HUES64 (cell line): ENCODE measurements around the gene ITGB6.

Source experiments
- H3K27ac ChIP-seq: 2 replicates; pipeline ENCODE4 v1.7.0; 2013; ENCODE audit warnings: low read depth, low read length, inconsistent platforms
- H3K27me3 ChIP-seq: 2 replicates; pipeline ENCODE4 v1.6.1; 2013; ENCODE audit warnings: mild to moderate bottlenecking, low read length; ENCODE audit not compliant: insufficient read depth
- H3K36me3 ChIP-seq: 2 replicates; pipeline ENCODE4 v1.6.1; 2013; ENCODE audit warnings: mild to moderate bottlenecking, low read length; ENCODE audit not compliant: insufficient read depth
- H3K4me1 ChIP-seq: 2 replicates; pipeline ENCODE4 v1.6.1; 2013; ENCODE audit warnings: mild to moderate bottlenecking, low read length, moderate library complexity; ENCODE audit not compliant: insufficient read depth
- H3K4me3 ChIP-seq: 2 replicates; pipeline ENCODE4 v1.5.1; 2013; ENCODE audit warnings: mild to moderate bottlenecking, low read length, moderate library complexity
- H3K9ac ChIP-seq: 2 replicates; pipeline ENCODE4 v1.6.1; 2013; ENCODE audit warnings: mild to moderate bottlenecking, low read depth, low read length
- H3K9me3 ChIP-seq: 2 replicates; pipeline ENCODE4 v1.6.1; 2013; ENCODE audit warnings: low read depth, low read length; ENCODE audit not compliant: insufficient read depth
- WGBS: fragments of 150-250, 120-280 bp; methylation state at CpG from one replicate; pipeline ENCODE4 v1.1.7; 2013; ENCODE audit warnings: missing lambda C conversion rate; 5-methylcytosine and 5-hydroxymethylcytosine counted together

The ITGB6 gene

DNA sequence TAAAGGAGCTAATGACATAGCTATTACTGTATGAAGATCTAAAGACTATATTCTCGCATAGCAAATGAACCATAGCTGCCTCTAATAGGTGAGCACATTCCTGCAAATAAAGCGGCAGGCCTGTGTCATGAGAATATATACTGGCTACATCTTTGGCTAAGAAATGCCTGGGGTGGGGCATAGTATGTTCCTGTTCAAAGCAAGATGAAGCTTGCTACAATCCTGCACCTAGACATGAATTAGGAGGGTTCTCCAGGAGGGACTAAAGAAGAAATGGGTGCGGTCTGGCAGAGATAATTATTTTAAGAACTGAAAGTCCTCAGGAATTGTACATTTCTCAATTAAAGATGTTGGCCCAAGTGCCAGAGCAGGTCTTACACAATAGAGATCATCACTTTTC, 90.8 kb downstream of the ITGB6 start:
- Histone ChIP-seq H3K4me1 (no peaks in the 10 kb centered on the region), H3K9ac (no peak overlapping the region), H3K9me3 (no peaks in the 10 kb centered on the region), H3K27ac (no peak overlapping the region), H3K27me3 (no peaks in the 10 kb centered on the region), H3K36me3 (no peaks in the 10 kb centered on the region), H3K4me3 (no peak overlapping the region)
- 98% methylated on average over 3 of the region's 3 CpGs for WGBS

DNA sequence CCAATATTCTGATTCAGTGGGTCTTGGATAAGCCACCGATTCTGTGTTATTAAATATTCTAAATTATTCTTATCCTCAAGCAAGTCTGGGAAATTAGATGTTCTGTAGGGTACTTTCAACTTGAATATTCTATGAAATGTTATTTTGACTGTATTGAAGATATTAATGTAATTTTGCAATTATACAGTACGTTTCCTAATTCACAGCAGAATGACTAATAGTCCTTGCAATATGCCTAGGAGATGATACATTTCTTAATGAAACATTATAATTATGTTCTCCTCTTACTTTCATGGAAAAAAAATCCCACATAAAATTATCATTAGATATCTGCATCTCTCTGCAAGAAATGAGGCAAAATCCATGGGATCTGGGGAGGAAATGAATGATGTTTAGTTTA, 91.4 kb downstream of the ITGB6 start:
- H3K9ac ChIP-seq: no peak overlapping the region
- H3K27ac ChIP-seq: no peak overlapping the region
- no CpG with 5 or more reads among the region's 2 CpGs for WGBS
- H3K36me3 ChIP-seq: no peaks in the 10 kb centered on the region
- no peak overlapping the region for H3K4me3 ChIP-seq
- no peaks in the 10 kb centered on the region for H3K27me3 ChIP-seq
- H3K4me1 ChIP-seq: no peaks in the 10 kb centered on the region
- no peaks in the 10 kb centered on the region for H3K9me3 ChIP-seq

DNA sequence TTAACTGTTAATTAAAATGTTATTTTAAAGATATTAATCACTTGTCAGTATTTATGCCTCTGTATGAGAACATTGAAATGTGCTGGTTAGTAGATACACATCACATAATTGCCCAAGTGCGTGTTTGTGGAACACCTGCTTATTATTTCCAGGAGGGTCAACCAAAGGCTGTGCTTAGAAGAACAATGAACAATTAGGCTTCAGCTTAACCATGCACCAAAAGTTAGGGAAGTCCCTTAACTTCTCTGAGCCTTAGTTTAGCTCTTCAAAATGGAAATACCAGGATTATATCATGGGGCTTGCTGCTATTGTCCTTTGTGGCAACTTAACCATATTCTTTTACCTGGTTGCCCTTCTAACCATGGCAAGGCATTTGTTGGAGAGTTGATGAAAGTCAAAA, 94.7 kb downstream of the ITGB6 start:
- WGBS: 100% methylated on average over 1 of the region's 1 CpG
- Histone ChIP-seq H3K36me3 (no peaks in the 10 kb centered on the region), H3K4me1 (no peaks in the 10 kb centered on the region), H3K9ac (no peak overlapping the region), H3K27me3 (no peaks in the 10 kb centered on the region), H3K9me3 (no peaks in the 10 kb centered on the region), H3K4me3 (no peak overlapping the region), H3K27ac (no peak overlapping the region)

DNA sequence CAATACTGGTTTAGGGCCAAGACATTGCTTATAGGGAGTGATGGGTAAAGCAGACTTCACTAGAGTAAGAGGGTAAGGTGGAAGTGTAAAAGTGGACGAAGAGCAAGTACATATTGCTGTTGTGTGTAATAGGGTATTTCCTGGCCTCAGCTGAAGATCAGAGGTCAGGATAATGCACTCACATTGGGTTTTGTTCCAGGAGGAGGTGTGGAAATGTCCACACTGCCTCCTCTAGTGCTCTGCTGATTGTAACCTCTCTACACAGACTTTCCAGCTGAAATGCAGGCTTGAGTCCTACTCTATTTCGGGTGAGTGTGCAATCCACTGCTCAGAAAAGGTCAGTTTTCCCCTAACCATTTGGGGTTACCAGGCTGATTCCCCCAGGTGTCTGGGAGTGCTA, 96.0 kb downstream of the ITGB6 start:
- H3K9ac ChIP-seq: no peak overlapping the region
- H3K4me3 ChIP-seq: no peak overlapping the region
- H3K27me3 ChIP-seq: no peaks in the 10 kb centered on the region
- H3K9me3 ChIP-seq: no peaks in the 10 kb centered on the region
- WGBS: 92% methylated on average over 2 of the region's 2 CpGs
- no peaks in the 10 kb centered on the region for H3K4me1 ChIP-seq
- no peak overlapping the region for H3K27ac ChIP-seq
- no peaks in the 10 kb centered on the region for H3K36me3 ChIP-seq

GRCh38 chr2:160097326-160097725, 102.7 kb downstream of the ITGB6 start:
- Histone ChIP-seq H3K4me1 (no peaks in the 10 kb centered on the region), H3K9ac (no peak overlapping the region), H3K36me3 (no peaks in the 10 kb centered on the region), H3K27ac (no peak overlapping the region), H3K9me3 (peaks cover 10% of the 10 kb centered on the region; the same call in 1 of the 2 replicates), H3K27me3 (no peaks in the 10 kb centered on the region), H3K4me3 (no peak overlapping the region)
- whole genome bisulfite sequencing: 94% methylated on average over 1 of the region's 1 CpG

- Histone ChIP-seq H3K27ac (no peak overlapping the region), H3K9ac (no peak overlapping the region)
- 96% methylated on average over 4 of the region's 4 CpGs for WGBS
These were observed 103.7 kb downstream of the ITGB6 start for GRCh38 chr2:160096409-160096808.

DNA sequence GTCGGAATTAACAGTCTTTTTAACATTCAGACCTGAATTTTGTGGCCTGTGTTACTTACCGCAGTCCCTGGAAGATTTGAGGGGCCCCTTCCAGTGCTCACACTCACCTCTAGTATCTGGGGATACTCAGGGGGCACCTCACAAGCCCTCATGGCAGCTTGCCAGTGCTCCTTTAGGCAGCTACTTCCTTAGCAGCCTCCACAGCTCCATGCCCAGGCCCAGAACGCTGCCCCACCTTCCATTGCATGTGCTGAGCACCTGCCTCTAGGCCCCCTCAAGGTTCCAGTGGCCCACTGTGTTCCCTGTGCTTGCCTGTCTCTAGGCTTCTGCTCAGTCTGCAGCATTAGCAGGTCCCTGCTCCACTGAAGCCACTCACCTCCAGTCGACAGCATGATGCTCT, 107.6 kb downstream of the ITGB6 start:
- H3K9me3 ChIP-seq: peaks cover 51% of the 10 kb centered on the region

More at GRCh38 chr2:160096409-160096808, 103.7 kb downstream of the ITGB6 start:
- peaks cover 18% of the 10 kb centered on the region for H3K9me3 ChIP-seq
- H3K4me1 ChIP-seq: no peaks in the 10 kb centered on the region
- H3K27me3 ChIP-seq: no peaks in the 10 kb centered on the region
- no peak overlapping the region for H3K4me3 ChIP-seq
- H3K36me3 ChIP-seq: no peaks in the 10 kb centered on the region

GRCh38 chr2:160091381-160091780, 108.7 kb downstream of the ITGB6 start:
- H3K36me3 ChIP-seq: no peaks in the 10 kb centered on the region
- peaks cover 58% of the 10 kb centered on the region for H3K9me3 ChIP-seq
- H3K27ac ChIP-seq: no peak overlapping the region
- no peak overlapping the region for H3K9ac ChIP-seq
- H3K4me3 ChIP-seq: no peak overlapping the region
- H3K4me1 ChIP-seq: no peaks in the 10 kb centered on the region
- H3K27me3 ChIP-seq: no peaks in the 10 kb centered on the region

More for the DNA sequence above, 107.6 kb downstream of the ITGB6 start:
- Histone ChIP-seq H3K27me3 (no peaks in the 10 kb centered on the region), H3K4me1 (no peaks in the 10 kb centered on the region), H3K36me3 (no peaks in the 10 kb centered on the region), H3K4me3 (no peak overlapping the region), H3K9ac (no peak overlapping the region), H3K27ac (no peak overlapping the region)
- WGBS: 91% methylated on average over 4 of the region's 4 CpGs

- no peaks in the 10 kb centered on the region for H3K4me1 ChIP-seq
- no peaks in the 10 kb centered on the region for H3K36me3 ChIP-seq
- WGBS: 82% methylated on average over 3 of the region's 4 CpGs
- no peaks in the 10 kb centered on the region for H3K27me3 ChIP-seq
- H3K9ac ChIP-seq: no peak overlapping the region
- H3K9me3 ChIP-seq: peaks cover 80% of the 10 kb centered on the region
- no peak overlapping the region for H3K4me3 ChIP-seq
- no peak overlapping the region for H3K27ac ChIP-seq
These were observed 112.0 kb downstream of the ITGB6 start for GRCh38 chr2:160087854-160088745.

DNA sequence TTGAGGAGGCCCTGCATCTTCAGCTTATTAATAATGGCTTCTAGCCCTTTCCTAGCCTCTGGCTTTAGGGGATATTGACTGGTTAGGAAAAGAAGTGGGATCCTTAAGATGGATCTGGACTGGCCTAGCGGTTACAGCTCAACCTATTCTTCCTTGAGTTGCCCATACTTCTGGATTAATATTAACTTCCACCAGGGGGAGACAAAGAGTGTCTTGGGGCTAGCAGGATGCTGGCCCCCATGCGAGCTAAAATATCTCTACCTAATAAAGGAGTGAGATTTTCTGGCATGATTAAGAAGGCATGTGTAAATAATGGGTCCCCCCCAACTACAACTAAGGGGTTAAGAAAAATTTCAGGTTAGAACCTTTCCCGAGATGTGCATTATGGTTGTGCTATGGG, 114.4 kb downstream of the ITGB6 start:
- Histone ChIP-seq H3K4me1 (no peaks in the 10 kb centered on the region), H3K36me3 (no peaks in the 10 kb centered on the region), H3K27ac (no peak overlapping the region), H3K9me3 (peaks cover 61% of the 10 kb centered on the region), H3K27me3 (no peaks in the 10 kb centered on the region), H3K4me3 (no peak overlapping the region), H3K9ac (no peak overlapping the region)
- WGBS: 100% methylated on average over 1 of the region's 3 CpGs

DNA sequence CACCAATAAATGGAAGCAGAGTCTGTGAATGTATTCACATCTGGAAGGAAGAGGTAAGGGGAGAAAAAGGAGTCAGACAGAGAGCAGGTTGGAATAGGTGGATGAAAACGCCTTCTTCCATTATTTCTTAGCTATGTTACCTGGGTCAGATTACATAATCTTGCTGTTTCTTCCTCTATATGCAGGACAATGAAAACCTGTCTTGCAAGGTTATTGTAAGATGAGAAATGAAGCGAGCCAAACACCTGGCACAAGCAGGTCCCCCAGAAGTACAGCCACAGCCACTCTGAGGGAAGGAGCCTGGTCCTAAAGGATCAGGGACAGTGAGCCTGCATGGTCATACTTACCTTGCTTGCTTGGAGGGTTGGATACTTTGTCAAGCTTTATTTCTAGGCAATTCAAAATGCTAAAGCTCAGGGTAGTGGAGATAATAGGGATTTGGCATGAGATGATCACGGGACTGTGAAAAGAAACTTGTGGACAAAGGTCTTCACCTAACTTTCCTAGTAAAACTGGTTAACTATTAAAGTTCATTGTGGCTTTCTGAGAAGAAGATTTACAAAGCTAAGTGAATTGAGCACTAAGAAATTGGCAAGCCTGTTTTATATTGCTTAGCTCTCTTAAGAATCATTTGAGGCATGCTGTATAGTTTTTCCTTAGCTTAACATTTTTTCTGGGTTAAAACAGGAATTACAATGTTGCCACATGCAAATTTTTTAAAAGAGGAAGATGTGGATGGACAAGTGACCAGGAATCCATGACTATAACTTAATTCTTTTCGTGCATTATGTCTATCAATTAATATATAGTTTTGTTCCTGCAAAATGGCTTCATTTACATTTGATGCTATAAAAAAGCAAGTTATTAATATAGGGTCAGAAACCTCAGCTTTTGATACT, 121.9 kb downstream of the ITGB6 start:
- 84% methylated on average over 3 of the region's 4 CpGs for WGBS
- Histone ChIP-seq H3K9ac (no peak overlapping the region), H3K27ac (no peak overlapping the region), H3K9me3 (peaks cover 8% of the 10 kb centered on the region; the same call in 1 of the 2 replicates), H3K36me3 (no peaks in the 10 kb centered on the region), H3K4me1 (no peaks in the 10 kb centered on the region), H3K4me3 (no peak overlapping the region), H3K27me3 (no peaks in the 10 kb centered on the region)
